ENCODE results near the gene ERO1B. TPM values are rescaled to one million over a fixed set of nuclear protein-coding genes. Genes with fewer than 3 reads are reported as not detected.

The ERO1B gene
- total and polyA plus RNA-seq, 2 of the 13 experiments (the other 11 are each of a cell fraction or from before 2014, with no cell fraction given) = 1.6 to 2.1 TPM

DNA sequence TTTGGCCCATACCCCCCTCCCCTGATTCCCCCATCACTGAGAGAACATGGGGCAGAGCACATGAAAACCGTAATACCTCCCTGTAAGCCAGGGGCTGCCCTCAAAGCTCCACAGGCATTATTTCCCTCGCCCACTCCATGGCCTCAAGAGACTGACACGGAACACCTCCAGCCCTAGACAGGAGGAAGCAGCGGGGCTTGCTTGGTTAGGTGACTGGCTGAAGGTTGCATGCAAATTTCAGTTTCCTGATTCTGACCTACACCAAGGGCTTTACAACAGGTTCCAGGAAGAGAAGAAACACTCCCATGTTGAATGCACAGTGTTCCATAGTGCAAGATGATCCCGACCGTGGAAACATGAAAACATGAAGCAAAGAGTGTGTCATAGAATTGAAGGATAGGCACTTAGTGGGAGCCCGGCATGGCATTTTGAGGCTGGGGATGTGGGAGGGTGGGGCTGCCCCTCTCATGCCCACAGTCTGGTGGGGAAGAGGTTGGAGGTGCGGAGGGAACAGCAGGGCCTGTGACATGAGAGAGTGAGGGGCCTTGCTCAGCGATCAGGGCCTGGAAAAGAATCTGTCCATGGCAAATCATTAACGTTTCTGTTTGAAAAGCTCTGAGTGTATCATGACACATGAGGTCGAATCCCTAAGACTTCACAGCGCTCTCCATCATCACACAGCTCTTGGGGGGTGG is 106.0 kb downstream of the ERO1B start:
- Histone ChIP-seq H3K4me3 (replicated peaks in 1 of 3; ENCODE audit: insufficient read depth in 1 of 3, low read depth in 2 of 3, low read length in 3 of 3) (no peak overlapping the region), H3K27me3 (ENCODE audit: control insufficient read depth in 1 of 2, insufficient read depth in 2 of 2, low read length in 2 of 2) (0 out of 5 replicates have a peak, but pooled peaks cover 0 to 2% of the 10 kb centered on the region in 2 experiments), H3K79me2 (ENCODE audit: insufficient read depth, low read length) (no peaks in the 10 kb centered on the region), H3K4me1 (ENCODE audit: insufficient read depth, low read length) (peaks cover 17% of the 10 kb centered on the region), H3K36me3 (replicated peaks in 1 of 2; ENCODE audit: control insufficient read depth in 1 of 2, insufficient read depth in 2 of 2, low read length in 2 of 2) (no peaks in the 10 kb centered on the region), H3K9ac (ENCODE audit: insufficient read depth, low read depth, low read length) (no peak overlapping the region; the same call in 1 of the 2 replicates), H3K4me2 (ENCODE audit: low read depth, low read length) (peak overlapping the region; percentile 38; the same call in 1 of the 2 replicates), H3K9me3 (ENCODE audit: low read length) (no peaks in the 10 kb centered on the region), H2AFZ (ENCODE audit: low read length) (no peak overlapping the region), H3K27ac (ENCODE audit: extremely low read length, insufficient read depth, low read length) (no peak overlapping the region), H4K20me1 (ENCODE audit: insufficient read depth, low read length) (no peaks in the 10 kb centered on the region)
- ChIA-PET POLR2A (interaction anchor here (1.2 kb wide), 1 partner anchor 316 kb away, joined by 3 read pairs; no protein-coding TSS in a partner anchor), CTCF (ENCODE audit: low intra/inter-chr PET ratio, low total read pairs) (no interaction called here)
- FAIRE-seq (no peak), DNase-seq (ENCODE audit: low spot score) (no peak), ATAC-seq (peak; percentile 83)
- BruUV-seq (replicated peaks) = no TSS peak
- WGBS (ENCODE audit: low lambda C conversion rate) = 23% methylated on average over 10 of the region's 12 CpGs
- intact Hi-C loops (cut with micrococcal nuclease; ENCODE audit: unreplicated experiment) = no loop called here
- in situ Hi-C loops (cut with HindIII; ENCODE audit: extremely low pct_ligation_motif_present, low pct_unique_long_range_greater_than_20kb) = no loop called here
- TF ChIP-seq, protein P1, sequence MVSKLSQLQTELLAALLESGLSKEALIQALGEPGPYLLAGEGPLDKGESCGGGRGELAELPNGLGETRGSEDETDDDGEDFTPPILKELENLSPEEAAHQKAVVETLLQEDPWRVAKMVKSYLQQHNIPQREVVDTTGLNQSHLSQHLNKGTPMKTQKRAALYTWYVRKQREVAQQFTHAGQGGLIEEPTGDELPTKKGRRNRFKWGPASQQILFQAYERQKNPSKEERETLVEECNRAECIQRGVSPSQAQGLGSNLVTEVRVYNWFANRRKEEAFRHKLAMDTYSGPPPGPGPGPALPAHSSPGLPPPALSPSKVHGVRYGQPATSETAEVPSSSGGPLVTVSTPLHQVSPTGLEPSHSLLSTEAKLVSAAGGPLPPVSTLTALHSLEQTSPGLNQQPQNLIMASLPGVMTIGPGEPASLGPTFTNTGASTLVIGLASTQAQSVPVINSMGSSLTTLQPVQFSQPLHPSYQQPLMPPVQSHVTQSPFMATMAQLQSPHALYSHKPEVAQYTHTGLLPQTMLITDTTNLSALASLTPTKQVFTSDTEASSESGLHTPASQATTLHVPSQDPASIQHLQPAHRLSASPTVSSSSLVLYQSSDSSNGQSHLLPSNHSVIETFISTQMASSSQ (IDR thresholded peaks at IDR 0.05; ENCODE audit: low read depth) = 0 out of 2 replicates have a peak, but pooled peaks have one; percentile 10
- TF ChIP-seq, protein P1 (CRISPR knock-in tag; IDR thresholded peaks at IDR 0.05; ENCODE audit: borderline replicate concordance) = 0 out of 2 replicates have a peak, but pooled peaks have one; percentile 24
- TF ChIP-seq, protein P2, sequence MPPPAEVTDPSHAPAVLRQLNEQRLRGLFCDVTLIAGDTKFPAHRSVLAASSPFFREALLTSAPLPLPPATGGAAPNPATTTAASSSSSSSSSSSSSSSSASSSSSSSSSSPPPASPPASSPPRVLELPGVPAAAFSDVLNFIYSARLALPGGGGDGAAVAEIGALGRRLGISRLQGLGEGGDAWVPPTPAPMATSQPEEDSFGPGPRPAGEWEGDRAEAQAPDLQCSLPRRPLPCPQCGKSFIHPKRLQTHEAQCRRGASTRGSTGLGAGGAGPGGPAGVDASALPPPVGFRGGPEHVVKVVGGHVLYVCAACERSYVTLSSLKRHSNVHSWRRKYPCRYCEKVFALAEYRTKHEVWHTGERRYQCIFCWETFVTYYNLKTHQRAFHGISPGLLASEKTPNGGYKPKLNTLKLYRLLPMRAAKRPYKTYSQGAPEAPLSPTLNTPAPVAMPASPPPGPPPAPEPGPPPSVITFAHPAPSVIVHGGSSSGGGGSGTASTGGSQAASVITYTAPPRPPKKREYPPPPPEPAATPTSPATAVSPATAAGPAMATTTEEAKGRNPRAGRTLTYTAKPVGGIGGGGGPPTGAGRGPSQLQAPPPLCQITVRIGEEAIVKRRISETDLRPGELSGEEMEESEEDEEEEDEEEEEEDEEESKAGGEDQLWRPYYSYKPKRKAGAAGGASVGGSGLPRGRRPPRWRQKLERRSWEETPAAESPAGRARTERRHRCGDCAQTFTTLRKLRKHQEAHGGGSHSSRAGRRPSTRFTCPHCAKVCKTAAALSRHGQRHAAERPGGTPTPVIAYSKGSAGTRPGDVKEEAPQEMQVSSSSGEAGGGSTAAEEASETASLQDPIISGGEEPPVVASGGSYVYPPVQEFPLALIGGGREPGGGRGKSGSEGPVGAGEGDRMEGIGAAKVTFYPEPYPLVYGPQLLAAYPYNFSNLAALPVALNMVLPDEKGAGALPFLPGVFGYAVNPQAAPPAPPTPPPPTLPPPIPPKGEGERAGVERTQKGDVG (CRISPR knock-in tag; IDR thresholded peaks at IDR 0.05; ENCODE audit: borderline replicate concordance) = no peak
- no peak for TF ChIP-seq ZIK1 (CRISPR knock-in tag; IDR thresholded peaks at IDR 0.05; ENCODE audit: borderline replicate concordance, low read depth)
- TF ChIP-seq GTF3A (CRISPR knock-in tag; conservative IDR thresholded peaks at IDR 0.05) = no peak
- no peak for TF ChIP-seq EED (CRISPR knock-in tag; IDR thresholded peaks at IDR 0.05)
- TF ChIP-seq, protein P3, sequence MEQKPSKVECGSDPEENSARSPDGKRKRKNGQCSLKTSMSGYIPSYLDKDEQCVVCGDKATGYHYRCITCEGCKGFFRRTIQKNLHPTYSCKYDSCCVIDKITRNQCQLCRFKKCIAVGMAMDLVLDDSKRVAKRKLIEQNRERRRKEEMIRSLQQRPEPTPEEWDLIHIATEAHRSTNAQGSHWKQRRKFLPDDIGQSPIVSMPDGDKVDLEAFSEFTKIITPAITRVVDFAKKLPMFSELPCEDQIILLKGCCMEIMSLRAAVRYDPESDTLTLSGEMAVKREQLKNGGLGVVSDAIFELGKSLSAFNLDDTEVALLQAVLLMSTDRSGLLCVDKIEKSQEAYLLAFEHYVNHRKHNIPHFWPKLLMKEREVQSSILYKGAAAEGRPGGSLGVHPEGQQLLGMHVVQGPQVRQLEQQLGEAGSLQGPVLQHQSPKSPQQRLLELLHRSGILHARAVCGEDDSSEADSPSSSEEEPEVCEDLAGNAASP (CRISPR knock-in tag; IDR thresholded peaks at IDR 0.05; ENCODE audit: borderline replicate concordance) = no peak
- TF ChIP-seq, protein P4, sequence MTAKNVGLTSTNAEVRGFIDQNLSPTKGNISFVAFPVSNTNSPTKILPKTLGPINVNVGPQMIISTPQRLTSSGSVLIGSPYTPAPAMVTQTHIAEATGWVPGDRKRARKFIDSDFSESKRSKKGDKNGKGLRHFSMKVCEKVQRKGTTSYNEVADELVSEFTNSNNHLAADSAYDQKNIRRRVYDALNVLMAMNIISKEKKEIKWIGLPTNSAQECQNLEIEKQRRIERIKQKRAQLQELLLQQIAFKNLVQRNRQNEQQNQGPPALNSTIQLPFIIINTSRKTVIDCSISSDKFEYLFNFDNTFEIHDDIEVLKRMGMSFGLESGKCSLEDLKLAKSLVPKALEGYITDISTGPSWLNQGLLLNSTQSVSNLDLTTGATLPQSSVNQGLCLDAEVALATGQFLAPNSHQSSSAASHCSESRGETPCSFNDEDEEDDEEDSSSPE (CRISPR knock-in tag; IDR thresholded peaks at IDR 0.05) = no peak
